D721Med (cell line): ENCODE data around the gene SLC10A3.

Experiments used
- DNase-seq: peaks from one replicate; pipeline ENCODE4 v3.0.0; 2011; ENCODE audit warnings: low spot score; ENCODE audit not compliant: insufficient read length
- FAIRE-seq: peaks from 2 replicates; lab custom pipeline; 2011; peaks lifted over from hg19 to GRCh38; lab: Jason Lieb, UNC
- TF ChIP-seq, protein P1 (sequence below): IDR thresholded peaks from 2 replicates; pipeline ENCODE4 v1.5.1; 2012; ENCODE audit warnings: mild to moderate bottlenecking, control low read depth; ENCODE audit not compliant: insufficient read depth; ENCODE audit errors: missing control alignments

Gene SLC10A3

DNA sequence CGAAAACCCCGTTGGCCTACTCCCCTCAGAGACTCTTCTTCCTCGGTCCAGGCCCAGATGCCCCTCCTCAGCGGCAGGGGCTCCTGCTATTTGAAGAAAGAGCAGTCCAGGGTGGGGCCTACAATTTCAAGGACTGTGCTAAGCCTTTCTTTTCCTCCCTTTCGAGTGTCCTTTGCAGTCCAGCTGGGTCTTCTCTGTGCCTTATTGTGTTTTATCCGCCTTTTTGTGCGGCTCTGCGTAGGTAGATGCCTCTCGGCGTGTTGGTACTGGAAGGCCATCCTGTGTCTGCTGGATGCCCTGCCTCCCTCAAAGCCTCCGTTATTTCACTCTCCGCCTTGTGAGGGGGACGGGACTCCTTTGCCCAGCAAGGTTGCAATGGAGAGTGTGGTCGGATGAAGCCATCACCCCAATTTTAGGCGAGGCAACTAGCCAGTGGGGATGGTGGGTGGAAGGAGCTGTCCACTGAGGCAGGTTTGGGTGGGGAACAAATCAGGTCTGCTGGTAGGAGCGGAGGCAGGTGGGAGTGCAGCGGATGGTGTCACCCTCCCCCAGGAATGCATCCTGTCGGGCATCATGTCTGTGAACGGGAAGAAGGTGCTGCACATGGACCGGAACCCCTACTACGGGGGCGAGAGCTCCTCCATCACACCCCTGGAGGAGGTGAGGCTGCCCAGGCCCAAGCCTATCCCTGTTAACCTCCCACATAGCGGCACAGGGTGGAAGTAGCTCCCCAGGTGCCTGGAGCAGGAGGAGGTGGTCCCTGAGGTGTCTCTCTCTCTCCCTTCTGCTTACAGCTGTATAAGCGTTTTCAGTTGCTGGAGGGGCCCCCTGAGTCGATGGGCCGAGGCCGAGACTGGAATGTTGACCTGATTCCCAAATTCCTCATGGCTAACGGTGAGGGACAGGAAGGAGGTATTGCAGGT, 52.2 kb downstream of the SLC10A3 start:
- FAIRE-seq, result no peak
- no peak for DNase-seq
- TF ChIP-seq, protein P1, sequence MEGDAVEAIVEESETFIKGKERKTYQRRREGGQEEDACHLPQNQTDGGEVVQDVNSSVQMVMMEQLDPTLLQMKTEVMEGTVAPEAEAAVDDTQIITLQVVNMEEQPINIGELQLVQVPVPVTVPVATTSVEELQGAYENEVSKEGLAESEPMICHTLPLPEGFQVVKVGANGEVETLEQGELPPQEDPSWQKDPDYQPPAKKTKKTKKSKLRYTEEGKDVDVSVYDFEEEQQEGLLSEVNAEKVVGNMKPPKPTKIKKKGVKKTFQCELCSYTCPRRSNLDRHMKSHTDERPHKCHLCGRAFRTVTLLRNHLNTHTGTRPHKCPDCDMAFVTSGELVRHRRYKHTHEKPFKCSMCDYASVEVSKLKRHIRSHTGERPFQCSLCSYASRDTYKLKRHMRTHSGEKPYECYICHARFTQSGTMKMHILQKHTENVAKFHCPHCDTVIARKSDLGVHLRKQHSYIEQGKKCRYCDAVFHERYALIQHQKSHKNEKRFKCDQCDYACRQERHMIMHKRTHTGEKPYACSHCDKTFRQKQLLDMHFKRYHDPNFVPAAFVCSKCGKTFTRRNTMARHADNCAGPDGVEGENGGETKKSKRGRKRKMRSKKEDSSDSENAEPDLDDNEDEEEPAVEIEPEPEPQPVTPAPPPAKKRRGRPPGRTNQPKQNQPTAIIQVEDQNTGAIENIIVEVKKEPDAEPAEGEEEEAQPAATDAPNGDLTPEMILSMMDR, result no peak
